Measurements from ENCODE around the gene UBAP1. TPM values are rescaled to one million over a fixed set of nuclear protein-coding genes. Genes with fewer than 3 reads are reported as not detected.
A peak's percentile ranks its signal among the peaks of the same experiment; 100 is the strongest.

The UBAP1 gene
- polyA plus RNA-seq, 1 of the 3 experiments (the other 2 are of a cell fraction), result 26.3 TPM

DNA sequence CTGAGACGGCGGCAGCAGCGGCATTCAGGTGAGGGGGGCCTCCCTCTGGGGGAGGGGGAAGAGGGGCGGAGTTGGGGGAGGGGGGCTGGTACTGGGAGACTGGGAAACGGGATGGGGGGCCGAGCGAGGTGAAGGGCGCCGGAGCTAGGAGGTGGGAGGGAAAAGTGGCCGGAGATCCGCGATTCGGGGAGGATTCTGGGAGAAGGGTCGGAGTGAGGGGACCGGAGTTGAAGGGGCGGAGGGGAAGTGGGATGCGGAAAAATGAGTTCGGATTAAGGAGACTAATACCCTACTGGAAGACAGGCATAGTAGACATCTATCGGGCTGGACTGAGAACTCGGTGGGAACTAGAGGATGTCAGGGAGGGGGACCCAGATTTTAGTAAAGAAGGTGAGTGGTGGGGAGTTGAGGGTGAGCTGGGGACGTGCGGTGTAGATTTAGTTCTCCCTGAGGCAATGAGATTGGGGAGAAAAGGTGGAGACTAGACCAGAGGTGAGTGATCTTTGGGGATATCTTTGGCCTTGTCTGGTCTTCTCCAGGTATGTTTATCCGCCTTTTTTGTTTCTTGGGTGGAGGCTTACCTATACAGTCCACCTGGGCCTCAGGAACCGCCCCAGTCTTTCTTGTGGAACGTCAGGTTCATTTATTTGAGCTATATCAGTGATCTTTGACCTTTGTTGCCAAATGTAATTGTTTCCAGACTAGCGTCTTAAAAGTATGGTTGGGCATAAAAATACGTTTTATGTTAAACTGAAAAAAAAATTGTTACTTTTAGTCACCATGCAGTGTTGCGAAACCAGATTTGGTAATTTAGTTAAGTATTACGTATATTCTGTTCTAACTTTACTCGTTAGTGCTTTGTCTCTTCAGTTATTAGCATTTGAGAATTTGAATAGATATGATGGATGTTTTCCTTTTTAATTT is 632 bp downstream of the UBAP1 start:
- no peaks in the 10 kb centered on the region for H3K9me2 ChIP-seq
- WGBS (ENCODE audit: low lambda C conversion rate), result 5% methylated on average over 30 of the region's 30 CpGs
- peak overlapping the region; percentile 82 for H3K9ac ChIP-seq
- peak overlapping the region; percentile 67 to 79 for H3K4me3 ChIP-seq (ENCODE audit: low read depth in 2 of 2, low read length in 1 of 2)
- peaks cover 22% of the 10 kb centered on the region for H4K20me1 ChIP-seq (ENCODE audit: insufficient read depth)
- H3K27ac ChIP-seq (ENCODE audit: low read depth in 2 of 2, low read length in 1 of 2), result peak overlapping the region; percentile 78 to 87
- peaks cover 0 to 7% of the 10 kb centered on the region in 2 experiments for H3K36me3 ChIP-seq (replicated peaks in 1 of 2; ENCODE audit: control insufficient read depth in 1 of 2, insufficient read depth in 2 of 2, low read length in 1 of 2)
- ChIA-PET CTCF (interaction anchor here (0.7 to 3.0 kb wide), 5 partner anchors 9 to 74 kb away, joined by 3 to 13 read pairs (median 4); no protein-coding TSS in a partner anchor), POLR2A (interaction anchor here (0.6 to 1.4 kb wide), 5 partner anchors 9 to 375 kb away, joined by 3 to 9 read pairs (median 3); no protein-coding TSS in a partner anchor)
- H3K27me3 ChIP-seq (ENCODE audit: insufficient read depth), result no peaks in the 10 kb centered on the region
- H3F3A ChIP-seq (replicated peaks; ENCODE audit: insufficient read depth), result no peaks in the 10 kb centered on the region
- peaks cover 63% of the 10 kb centered on the region for H3K79me2 ChIP-seq (ENCODE audit: insufficient read depth)
- H3K4me1 ChIP-seq (ENCODE audit: control insufficient read depth in 1 of 2, insufficient read depth in 2 of 2, low read depth in 1 of 2, low read length in 1 of 2), result no peaks in the 10 kb centered on the region; a peak in 1 of 4 replicates
- DNase-seq, result peak; percentile 91
- H3K9me3 ChIP-seq, result no peaks in the 10 kb centered on the region
- peak overlapping the region; percentile 95 for H3K4me2 ChIP-seq
- H2AFZ ChIP-seq (ENCODE audit: low read depth), result 0 out of 2 replicates have a peak overlapping the region, but pooled peaks have one; percentile 43
- TF ChIP-seq MXI1 (IDR thresholded peaks at IDR 0.05; ENCODE audit: low read depth, low read length) (no peak), SIN3A (IDR thresholded peaks at IDR 0.05; ENCODE audit: borderline replicate concordance, low read depth, low read length) (0 out of 2 replicates have a peak, but pooled peaks have one; percentile 3), GABPA (IDR thresholded peaks at IDR 0.05; ENCODE audit: low read depth) (no peak)
- TF ChIP-seq, protein P1, sequence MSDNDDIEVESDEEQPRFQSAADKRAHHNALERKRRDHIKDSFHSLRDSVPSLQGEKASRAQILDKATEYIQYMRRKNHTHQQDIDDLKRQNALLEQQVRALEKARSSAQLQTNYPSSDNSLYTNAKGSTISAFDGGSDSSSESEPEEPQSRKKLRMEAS (IDR thresholded peaks at IDR 0.05; ENCODE audit: low read depth), result no peak

DNA sequence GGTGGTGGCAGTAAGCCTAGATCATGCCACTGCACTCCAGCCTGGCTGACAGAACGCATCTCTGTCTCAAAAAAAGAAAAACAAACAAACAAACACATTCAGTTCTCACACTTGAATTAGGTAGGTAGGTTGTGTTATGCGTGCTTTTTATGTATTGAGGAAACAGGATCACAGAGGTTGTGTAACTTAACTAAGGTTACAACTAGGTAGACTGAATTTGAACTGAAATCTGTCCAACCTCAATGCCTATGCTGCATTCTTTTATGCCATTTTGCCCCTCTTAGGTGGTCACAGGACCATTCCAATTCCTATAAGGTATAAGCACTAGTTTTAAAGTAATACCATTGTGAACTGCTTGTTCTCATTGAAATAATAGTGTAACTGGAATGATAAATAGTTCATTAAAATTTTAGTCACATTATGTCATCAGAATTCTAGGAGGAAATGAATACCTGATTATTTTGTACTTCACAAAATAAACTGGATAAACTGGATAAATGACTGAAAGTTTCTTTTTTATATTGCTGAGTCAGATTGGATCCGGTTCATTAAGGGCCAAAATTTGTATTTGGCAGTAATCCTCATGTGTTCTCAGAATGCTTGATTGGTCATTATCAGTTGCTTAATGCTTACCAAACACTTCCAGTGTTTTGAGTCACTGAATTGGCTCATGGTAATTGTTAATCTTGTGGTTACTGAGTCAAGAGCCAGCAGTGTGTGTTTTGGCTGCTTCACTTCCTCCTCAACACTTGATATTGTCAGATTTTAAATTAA is 7.1 kb downstream of the UBAP1 start:
- CTCF ChIA-PET, result interaction anchor here (0.8 kb wide), 1 partner anchor 66 kb away, joined by 3 read pairs; no protein-coding TSS in a partner anchor
- H4K20me1 ChIP-seq (ENCODE audit: insufficient read depth), result peaks cover 75% of the 10 kb centered on the region
- DNase-seq, result no peak
- H3F3A ChIP-seq (replicated peaks; ENCODE audit: insufficient read depth), result peaks cover 17% of the 10 kb centered on the region
- H3K9ac ChIP-seq, result peak overlapping the region; percentile 7; the same call in 1 of the 2 replicates
- no peak overlapping the region for H3K4me3 ChIP-seq (ENCODE audit: low read depth in 2 of 2, low read length in 1 of 2)
- peaks cover 96% of the 10 kb centered on the region for H3K79me2 ChIP-seq (ENCODE audit: insufficient read depth)
- peaks cover 0 to 10% of the 10 kb centered on the region in 2 experiments for H3K36me3 ChIP-seq (replicated peaks in 1 of 2; ENCODE audit: control insufficient read depth in 1 of 2, insufficient read depth in 2 of 2, low read length in 1 of 2)
- POLR2A ChIA-PET, result no interaction called here
- no peaks in the 10 kb centered on the region for H3K27me3 ChIP-seq (ENCODE audit: insufficient read depth)
- H3K4me1 ChIP-seq (ENCODE audit: control insufficient read depth in 1 of 2, insufficient read depth in 2 of 2, low read depth in 1 of 2, low read length in 1 of 2), result peaks cover 0 to 17% of the 10 kb centered on the region in 2 experiments; a peak in 3 of 4 replicates
- no peaks in the 10 kb centered on the region for H3K9me2 ChIP-seq
- no peaks in the 10 kb centered on the region for H3K9me3 ChIP-seq
- 55% methylated on average over 3 of the region's 3 CpGs for WGBS (ENCODE audit: low lambda C conversion rate)
- H3K4me2 ChIP-seq, result peak overlapping the region; percentile 46
- H3K27ac ChIP-seq (ENCODE audit: low read depth in 2 of 2, low read length in 1 of 2), result peak overlapping the region; percentile 29 to 56; a peak in 3 of 4 replicates
- H2AFZ ChIP-seq (ENCODE audit: low read depth), result no peak overlapping the region
- TF ChIP-seq GABPA (IDR thresholded peaks at IDR 0.05; ENCODE audit: low read depth) (no peak), SIN3A (IDR thresholded peaks at IDR 0.05; ENCODE audit: borderline replicate concordance, low read depth, low read length) (no peak), FOXM1 (IDR thresholded peaks at IDR 0.05; ENCODE audit: low read depth) (no peak), GATA2 (CRISPR knock-in tag; IDR thresholded peaks at IDR 0.05) (no peak), MXI1 (IDR thresholded peaks at IDR 0.05; ENCODE audit: low read depth, low read length) (no peak), TCF12 (IDR thresholded peaks at IDR 0.05) (peak; percentile 53), SMC3 (IDR thresholded peaks at IDR 0.05; ENCODE audit: low read depth, low read length) (no peak)
- TF ChIP-seq, protein P2, sequence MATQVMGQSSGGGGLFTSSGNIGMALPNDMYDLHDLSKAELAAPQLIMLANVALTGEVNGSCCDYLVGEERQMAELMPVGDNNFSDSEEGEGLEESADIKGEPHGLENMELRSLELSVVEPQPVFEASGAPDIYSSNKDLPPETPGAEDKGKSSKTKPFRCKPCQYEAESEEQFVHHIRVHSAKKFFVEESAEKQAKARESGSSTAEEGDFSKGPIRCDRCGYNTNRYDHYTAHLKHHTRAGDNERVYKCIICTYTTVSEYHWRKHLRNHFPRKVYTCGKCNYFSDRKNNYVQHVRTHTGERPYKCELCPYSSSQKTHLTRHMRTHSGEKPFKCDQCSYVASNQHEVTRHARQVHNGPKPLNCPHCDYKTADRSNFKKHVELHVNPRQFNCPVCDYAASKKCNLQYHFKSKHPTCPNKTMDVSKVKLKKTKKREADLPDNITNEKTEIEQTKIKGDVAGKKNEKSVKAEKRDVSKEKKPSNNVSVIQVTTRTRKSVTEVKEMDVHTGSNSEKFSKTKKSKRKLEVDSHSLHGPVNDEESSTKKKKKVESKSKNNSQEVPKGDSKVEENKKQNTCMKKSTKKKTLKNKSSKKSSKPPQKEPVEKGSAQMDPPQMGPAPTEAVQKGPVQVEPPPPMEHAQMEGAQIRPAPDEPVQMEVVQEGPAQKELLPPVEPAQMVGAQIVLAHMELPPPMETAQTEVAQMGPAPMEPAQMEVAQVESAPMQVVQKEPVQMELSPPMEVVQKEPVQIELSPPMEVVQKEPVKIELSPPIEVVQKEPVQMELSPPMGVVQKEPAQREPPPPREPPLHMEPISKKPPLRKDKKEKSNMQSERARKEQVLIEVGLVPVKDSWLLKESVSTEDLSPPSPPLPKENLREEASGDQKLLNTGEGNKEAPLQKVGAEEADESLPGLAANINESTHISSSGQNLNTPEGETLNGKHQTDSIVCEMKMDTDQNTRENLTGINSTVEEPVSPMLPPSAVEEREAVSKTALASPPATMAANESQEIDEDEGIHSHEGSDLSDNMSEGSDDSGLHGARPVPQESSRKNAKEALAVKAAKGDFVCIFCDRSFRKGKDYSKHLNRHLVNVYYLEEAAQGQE (IDR thresholded peaks at IDR 0.05; ENCODE audit: low read depth, low read length), result no peak
- TF ChIP-seq, protein P3, sequence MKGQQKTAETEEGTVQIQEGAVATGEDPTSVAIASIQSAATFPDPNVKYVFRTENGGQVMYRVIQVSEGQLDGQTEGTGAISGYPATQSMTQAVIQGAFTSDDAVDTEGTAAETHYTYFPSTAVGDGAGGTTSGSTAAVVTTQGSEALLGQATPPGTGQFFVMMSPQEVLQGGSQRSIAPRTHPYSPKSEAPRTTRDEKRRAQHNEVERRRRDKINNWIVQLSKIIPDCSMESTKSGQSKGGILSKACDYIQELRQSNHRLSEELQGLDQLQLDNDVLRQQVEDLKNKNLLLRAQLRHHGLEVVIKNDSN (IDR thresholded peaks at IDR 0.05; ENCODE audit: borderline replicate concordance, low read depth), result no peak
- TF ChIP-seq, protein P4, sequence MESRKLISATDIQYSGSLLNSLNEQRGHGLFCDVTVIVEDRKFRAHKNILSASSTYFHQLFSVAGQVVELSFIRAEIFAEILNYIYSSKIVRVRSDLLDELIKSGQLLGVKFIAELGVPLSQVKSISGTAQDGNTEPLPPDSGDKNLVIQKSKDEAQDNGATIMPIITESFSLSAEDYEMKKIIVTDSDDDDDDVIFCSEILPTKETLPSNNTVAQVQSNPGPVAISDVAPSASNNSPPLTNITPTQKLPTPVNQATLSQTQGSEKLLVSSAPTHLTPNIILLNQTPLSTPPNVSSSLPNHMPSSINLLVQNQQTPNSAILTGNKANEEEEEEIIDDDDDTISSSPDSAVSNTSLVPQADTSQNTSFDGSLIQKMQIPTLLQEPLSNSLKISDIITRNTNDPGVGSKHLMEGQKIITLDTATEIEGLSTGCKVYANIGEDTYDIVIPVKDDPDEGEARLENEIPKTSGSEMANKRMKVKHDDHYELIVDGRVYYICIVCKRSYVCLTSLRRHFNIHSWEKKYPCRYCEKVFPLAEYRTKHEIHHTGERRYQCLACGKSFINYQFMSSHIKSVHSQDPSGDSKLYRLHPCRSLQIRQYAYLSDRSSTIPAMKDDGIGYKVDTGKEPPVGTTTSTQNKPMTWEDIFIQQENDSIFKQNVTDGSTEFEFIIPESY (IDR thresholded peaks at IDR 0.05; ENCODE audit: borderline replicate concordance, low read depth), result no peak
- TF ChIP-seq, protein P5, sequence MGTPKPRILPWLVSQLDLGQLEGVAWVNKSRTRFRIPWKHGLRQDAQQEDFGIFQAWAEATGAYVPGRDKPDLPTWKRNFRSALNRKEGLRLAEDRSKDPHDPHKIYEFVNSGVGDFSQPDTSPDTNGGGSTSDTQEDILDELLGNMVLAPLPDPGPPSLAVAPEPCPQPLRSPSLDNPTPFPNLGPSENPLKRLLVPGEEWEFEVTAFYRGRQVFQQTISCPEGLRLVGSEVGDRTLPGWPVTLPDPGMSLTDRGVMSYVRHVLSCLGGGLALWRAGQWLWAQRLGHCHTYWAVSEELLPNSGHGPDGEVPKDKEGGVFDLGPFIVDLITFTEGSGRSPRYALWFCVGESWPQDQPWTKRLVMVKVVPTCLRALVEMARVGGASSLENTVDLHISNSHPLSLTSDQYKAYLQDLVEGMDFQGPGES (IDR thresholded peaks at IDR 0.05; ENCODE audit: low read depth, low read length), result no peak

All from SK-N-SH (cell line).